SH-SY5Y (cell line): ENCODE data around the gene GNPTG.

Source experiments
- GATA2 ChIP-seq: IDR thresholded peaks from 2 replicates; pipeline ENCODE4 v1.6.1; 2011; ENCODE audit warnings: mild to moderate bottlenecking, low read depth, low read length
- GATA3 ChIP-seq: IDR thresholded peaks from 2 replicates; pipeline ENCODE4 v1.6.1; 2011; ENCODE audit warnings: low read depth, mild to moderate bottlenecking, low read length, moderate library complexity

- TF ChIP-seq GATA3 = no peak
- TF ChIP-seq GATA2 = no peak
Measured at GRCh38 chr16:1345087-1345486, 6.6 kb upstream of the GNPTG start.
